Measurements from ENCODE around the gene DDT. TPM values are rescaled to one million over a fixed set of nuclear protein-coding genes. Genes with fewer than 3 reads are reported as not detected.
A peak's percentile ranks its signal among the peaks of the same experiment; 100 is the strongest.

DDT gene
- total and polyA plus RNA-seq, 10 of the 15 experiments (the other 5 are each of a cell fraction or from before 2014, with no cell fraction given): 25.1 to 408 (median 202) TPM

DNA sequence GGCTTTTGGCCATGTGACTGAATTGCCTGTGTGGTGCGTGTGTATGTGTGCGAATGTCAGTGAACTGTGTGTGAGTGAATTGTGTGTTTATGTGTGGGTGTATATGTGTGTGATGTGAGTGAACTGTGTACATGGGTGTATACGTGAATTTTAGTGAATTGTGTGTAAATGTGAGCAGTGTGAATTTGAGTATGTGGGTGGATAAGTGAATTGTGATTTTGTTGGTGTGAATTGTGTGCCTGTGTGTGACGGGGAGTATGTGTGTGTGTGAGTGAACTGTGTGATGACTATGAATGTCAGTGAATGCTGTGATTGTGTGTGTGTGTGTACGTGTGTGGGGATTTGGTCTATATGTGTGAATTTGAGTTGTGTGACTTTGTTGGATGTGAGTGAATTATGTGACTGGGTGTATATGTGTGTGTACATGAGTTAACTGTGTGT lies 4.0 kb downstream of the DDT start:
- WGBS (ENCODE audit: insufficient coverage, insufficient replicate concordance, low lambda C conversion rate, missing lambda C conversion rate): 97% methylated on average over 5 of the region's 5 CpGs
- in situ Hi-C loops (cut with MboI): loop anchor here (5.0 kb wide), 1 partner anchor 43 kb away; no protein-coding TSS in a partner anchor
- POLR2A ChIA-PET: no interaction called here
- H2AFZ ChIP-seq (ENCODE audit: control insufficient read depth, low read depth, low read length): no peak overlapping the region
- H4K20me1 ChIP-seq (ENCODE audit: control insufficient read depth, insufficient read depth): no peaks in the 10 kb centered on the region; the same call in 1 of the 2 replicates
- CTCF ChIA-PET: no interaction called here
- H3K79me2 ChIP-seq (ENCODE audit: control insufficient read depth, insufficient read depth, low read length): peaks cover 13% of the 10 kb centered on the region
- ATAC-seq (no peak), FAIRE-seq (no peak), DNase-seq (ENCODE audit: low read depth, low spot score) (no peak)
- H3K4me1 ChIP-seq (ENCODE audit: control insufficient read depth, insufficient read depth, low read length): no peaks in the 10 kb centered on the region
- SMC1A ChIA-PET (ENCODE audit: uncharacterized antibody, unreplicated experiment): no interaction called here
- H3K4me3 ChIP-seq: no peak overlapping the region
- no peak overlapping the region for H3K4me2 ChIP-seq (ENCODE audit: control insufficient read depth, insufficient read depth)
- no TSS peak for BruUV-seq (replicated peaks)
- H3K27me3 ChIP-seq (replicated peaks in 1 of 2; ENCODE audit: control insufficient read depth in 2 of 2, insufficient read depth in 2 of 2, low read length in 1 of 2): no peaks in the 10 kb centered on the region
- RAD21 ChIA-PET (ENCODE audit: unreplicated experiment): no interaction called here
- intact Hi-C loops (cut with micrococcal nuclease; ENCODE audit: unreplicated experiment): loop anchor here (5.0 kb wide), 1 partner anchor 43 kb away; no protein-coding TSS in a partner anchor
- peaks cover 11 to 25% of the 10 kb centered on the region in 2 experiments for H3K36me3 ChIP-seq (ENCODE audit: control insufficient read depth in 2 of 2, insufficient read depth in 2 of 2, low read length in 1 of 2)
- H3K27ac ChIP-seq (ENCODE audit: control insufficient read depth, insufficient read depth): no peak overlapping the region
- H3K9ac ChIP-seq (ENCODE audit: control insufficient read depth, insufficient read depth, low read length): no peak overlapping the region
- no peaks in the 10 kb centered on the region; the same call in 1 of the 3 replicates for H3K9me3 ChIP-seq (replicated peaks; ENCODE audit: control insufficient read depth, insufficient read depth, low read length)
- TF ChIP-seq GATAD2B (conservative IDR thresholded peaks at IDR 0.05; ENCODE audit: low read depth) (no peak), CBX5 (IDR thresholded peaks at IDR 0.05; ENCODE audit: low read depth) (no peak), RAD21 (IDR thresholded peaks at IDR 0.05; ENCODE audit: insufficient read depth, low read depth, low read length) (no peak), RB1 (IDR thresholded peaks at IDR 0.05; ENCODE audit: borderline replicate concordance) (no peak), SREBF1 (IDR thresholded peaks at IDR 0.05; ENCODE audit: low read length) (no peak), ZNF384 (IDR thresholded peaks at IDR 0.05; ENCODE audit: borderline replicate concordance, low read depth, low read length) (no peak), RFX5 (IDR thresholded peaks at IDR 0.05; ENCODE audit: low read depth, low read length) (no peak), NFIC (IDR thresholded peaks at IDR 0.05; ENCODE audit: low read depth, low read length) (peak; percentile 38; the same call in 1 of the 2 replicates)
- TF ChIP-seq, protein P1, sequence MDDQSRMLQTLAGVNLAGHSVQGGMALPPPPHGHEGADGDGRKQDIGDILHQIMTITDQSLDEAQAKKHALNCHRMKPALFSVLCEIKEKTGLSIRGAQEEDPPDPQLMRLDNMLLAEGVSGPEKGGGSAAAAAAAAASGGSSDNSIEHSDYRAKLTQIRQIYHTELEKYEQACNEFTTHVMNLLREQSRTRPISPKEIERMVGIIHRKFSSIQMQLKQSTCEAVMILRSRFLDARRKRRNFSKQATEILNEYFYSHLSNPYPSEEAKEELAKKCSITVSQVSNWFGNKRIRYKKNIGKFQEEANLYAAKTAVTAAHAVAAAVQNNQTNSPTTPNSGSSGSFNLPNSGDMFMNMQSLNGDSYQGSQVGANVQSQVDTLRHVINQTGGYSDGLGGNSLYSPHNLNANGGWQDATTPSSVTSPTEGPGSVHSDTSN (IDR thresholded peaks at IDR 0.05; ENCODE audit: insufficient replicate concordance, low read depth, low read length): no peak
- TF ChIP-seq, protein P2, sequence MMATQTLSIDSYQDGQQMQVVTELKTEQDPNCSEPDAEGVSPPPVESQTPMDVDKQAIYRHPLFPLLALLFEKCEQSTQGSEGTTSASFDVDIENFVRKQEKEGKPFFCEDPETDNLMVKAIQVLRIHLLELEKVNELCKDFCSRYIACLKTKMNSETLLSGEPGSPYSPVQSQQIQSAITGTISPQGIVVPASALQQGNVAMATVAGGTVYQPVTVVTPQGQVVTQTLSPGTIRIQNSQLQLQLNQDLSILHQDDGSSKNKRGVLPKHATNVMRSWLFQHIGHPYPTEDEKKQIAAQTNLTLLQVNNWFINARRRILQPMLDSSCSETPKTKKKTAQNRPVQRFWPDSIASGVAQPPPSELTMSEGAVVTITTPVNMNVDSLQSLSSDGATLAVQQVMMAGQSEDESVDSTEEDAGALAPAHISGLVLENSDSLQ (IDR thresholded peaks at IDR 0.05): no peak
- TF ChIP-seq, protein P3, sequence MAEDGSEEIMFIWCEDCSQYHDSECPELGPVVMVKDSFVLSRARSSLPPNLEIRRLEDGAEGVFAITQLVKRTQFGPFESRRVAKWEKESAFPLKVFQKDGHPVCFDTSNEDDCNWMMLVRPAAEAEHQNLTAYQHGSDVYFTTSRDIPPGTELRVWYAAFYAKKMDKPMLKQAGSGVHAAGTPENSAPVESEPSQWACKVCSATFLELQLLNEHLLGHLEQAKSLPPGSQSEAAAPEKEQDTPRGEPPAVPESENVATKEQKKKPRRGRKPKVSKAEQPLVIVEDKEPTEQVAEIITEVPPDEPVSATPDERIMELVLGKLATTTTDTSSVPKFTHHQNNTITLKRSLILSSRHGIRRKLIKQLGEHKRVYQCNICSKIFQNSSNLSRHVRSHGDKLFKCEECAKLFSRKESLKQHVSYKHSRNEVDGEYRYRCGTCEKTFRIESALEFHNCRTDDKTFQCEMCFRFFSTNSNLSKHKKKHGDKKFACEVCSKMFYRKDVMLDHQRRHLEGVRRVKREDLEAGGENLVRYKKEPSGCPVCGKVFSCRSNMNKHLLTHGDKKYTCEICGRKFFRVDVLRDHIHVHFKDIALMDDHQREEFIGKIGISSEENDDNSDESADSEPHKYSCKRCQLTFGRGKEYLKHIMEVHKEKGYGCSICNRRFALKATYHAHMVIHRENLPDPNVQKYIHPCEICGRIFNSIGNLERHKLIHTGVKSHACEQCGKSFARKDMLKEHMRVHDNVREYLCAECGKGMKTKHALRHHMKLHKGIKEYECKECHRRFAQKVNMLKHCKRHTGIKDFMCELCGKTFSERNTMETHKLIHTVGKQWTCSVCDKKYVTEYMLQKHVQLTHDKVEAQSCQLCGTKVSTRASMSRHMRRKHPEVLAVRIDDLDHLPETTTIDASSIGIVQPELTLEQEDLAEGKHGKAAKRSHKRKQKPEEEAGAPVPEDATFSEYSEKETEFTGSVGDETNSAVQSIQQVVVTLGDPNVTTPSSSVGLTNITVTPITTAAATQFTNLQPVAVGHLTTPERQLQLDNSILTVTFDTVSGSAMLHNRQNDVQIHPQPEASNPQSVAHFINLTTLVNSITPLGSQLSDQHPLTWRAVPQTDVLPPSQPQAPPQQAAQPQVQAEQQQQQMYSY (CRISPR knock-in tag; IDR thresholded peaks at IDR 0.05): no peak
- TF ChIP-seq, protein P4, sequence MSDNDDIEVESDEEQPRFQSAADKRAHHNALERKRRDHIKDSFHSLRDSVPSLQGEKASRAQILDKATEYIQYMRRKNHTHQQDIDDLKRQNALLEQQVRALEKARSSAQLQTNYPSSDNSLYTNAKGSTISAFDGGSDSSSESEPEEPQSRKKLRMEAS (IDR thresholded peaks at IDR 0.05; ENCODE audit: low read depth, low read length): no peak
- TF ChIP-seq, protein P5, sequence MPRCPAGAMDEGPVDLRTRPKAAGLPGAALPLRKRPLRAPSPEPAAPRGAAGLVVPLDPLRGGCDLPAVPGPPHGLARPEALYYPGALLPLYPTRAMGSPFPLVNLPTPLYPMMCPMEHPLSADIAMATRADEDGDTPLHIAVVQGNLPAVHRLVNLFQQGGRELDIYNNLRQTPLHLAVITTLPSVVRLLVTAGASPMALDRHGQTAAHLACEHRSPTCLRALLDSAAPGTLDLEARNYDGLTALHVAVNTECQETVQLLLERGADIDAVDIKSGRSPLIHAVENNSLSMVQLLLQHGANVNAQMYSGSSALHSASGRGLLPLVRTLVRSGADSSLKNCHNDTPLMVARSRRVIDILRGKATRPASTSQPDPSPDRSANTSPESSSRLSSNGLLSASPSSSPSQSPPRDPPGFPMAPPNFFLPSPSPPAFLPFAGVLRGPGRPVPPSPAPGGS (IDR thresholded peaks at IDR 0.05; ENCODE audit: borderline replicate concordance, insufficient read depth, low read depth, low read length, poor library complexity, severe bottlenecking): peak; percentile 73

All from GM12878 (cell line).